ENCODE results near the gene DOCK1. TPM values are rescaled to one million over a fixed set of nuclear protein-coding genes. Genes with fewer than 3 reads are reported as not detected.

The DOCK1 gene
- total RNA-seq, 4 donors from 2014 or later: 41.1 to 62.4 (median 53.2) TPM

DNA sequence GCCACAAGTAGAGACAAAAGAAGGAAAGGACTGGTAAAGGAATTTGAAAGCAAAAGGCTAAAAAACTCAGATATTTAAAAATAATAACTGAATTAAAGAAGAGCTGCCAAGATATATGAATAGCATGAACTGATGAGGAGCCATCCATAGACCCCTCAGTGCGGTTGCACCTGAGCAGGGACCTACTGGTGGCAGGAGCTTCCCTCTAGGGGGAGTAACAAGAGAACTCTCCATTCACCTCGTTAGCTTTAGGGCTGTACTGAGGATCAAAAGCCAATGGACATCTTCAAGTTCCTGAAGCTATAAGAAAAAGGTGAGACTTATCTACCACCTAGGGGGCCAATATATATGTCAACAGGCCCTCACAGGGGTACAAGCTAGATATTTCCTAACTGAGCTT, 27.8 kb upstream of the DOCK1 start:
- TF ChIP-seq, protein P1, sequence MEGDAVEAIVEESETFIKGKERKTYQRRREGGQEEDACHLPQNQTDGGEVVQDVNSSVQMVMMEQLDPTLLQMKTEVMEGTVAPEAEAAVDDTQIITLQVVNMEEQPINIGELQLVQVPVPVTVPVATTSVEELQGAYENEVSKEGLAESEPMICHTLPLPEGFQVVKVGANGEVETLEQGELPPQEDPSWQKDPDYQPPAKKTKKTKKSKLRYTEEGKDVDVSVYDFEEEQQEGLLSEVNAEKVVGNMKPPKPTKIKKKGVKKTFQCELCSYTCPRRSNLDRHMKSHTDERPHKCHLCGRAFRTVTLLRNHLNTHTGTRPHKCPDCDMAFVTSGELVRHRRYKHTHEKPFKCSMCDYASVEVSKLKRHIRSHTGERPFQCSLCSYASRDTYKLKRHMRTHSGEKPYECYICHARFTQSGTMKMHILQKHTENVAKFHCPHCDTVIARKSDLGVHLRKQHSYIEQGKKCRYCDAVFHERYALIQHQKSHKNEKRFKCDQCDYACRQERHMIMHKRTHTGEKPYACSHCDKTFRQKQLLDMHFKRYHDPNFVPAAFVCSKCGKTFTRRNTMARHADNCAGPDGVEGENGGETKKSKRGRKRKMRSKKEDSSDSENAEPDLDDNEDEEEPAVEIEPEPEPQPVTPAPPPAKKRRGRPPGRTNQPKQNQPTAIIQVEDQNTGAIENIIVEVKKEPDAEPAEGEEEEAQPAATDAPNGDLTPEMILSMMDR (IDR thresholded peaks at IDR 0.05; ENCODE audit: low read depth): no peak

DNA sequence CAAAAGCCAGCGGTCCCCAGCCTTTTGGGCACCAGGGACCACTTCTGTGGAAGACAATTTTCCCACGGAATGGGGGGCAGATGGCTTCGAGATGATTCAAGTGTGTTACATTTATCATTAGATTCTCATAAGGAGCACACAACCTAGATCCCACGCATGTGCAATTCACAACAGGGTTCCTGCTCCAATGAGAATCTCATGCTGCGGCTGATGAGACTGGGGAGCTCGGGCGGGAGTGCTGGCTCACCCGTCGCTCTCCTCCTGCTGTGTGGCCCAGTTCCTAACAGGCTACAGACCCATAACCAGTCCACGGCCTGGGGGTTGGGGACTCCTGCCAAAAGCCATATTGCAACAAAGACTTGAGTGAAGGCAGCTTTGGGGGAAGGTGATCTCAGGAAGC, 26.6 kb upstream of the DOCK1 start:
- TF ChIP-seq, protein P1 (IDR thresholded peaks at IDR 0.05; ENCODE audit: low read depth): no peak

DNA sequence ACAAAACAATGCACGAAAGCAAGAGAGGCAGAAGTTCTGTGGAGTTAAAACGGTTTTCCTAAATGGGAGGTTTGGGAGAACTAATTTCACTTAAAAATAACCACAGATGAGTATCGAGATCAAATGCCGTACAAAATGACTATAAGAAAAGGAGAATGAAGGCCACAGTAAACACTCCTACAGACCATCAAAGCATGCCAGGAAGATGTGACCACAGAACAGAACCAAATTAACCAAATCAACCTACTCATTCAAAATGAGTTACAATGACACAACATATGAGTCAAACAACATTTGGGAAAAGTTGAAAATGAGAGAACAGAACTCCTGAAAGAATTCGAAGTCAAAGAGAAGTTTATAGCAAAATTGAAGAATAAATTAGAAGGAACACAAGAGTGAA, 24.3 kb upstream of the DOCK1 start:
- TF ChIP-seq, protein P1 (IDR thresholded peaks at IDR 0.05; ENCODE audit: low read depth): no peak

DNA sequence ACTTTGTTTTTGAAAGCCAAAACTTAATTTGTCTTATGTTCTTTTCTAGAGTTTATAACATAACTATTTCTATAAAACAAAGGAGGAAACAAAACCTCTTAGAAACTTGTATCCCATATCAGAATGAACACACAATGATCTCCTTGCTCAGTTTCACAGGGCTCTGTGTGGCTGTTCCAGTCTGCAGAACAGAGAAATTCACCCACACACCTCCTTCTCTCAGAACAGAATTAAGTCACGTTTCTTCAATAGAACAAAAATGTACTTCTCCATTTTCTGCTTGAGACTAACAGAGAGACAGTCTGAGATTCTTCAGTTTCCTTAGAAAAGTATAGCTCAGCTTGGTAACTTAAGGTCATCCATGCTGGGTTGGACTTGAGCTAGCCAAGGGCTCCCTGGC, 15.8 kb upstream of the DOCK1 start:
- TF ChIP-seq, protein P1 (IDR thresholded peaks at IDR 0.05; ENCODE audit: low read depth): no peak

DNA sequence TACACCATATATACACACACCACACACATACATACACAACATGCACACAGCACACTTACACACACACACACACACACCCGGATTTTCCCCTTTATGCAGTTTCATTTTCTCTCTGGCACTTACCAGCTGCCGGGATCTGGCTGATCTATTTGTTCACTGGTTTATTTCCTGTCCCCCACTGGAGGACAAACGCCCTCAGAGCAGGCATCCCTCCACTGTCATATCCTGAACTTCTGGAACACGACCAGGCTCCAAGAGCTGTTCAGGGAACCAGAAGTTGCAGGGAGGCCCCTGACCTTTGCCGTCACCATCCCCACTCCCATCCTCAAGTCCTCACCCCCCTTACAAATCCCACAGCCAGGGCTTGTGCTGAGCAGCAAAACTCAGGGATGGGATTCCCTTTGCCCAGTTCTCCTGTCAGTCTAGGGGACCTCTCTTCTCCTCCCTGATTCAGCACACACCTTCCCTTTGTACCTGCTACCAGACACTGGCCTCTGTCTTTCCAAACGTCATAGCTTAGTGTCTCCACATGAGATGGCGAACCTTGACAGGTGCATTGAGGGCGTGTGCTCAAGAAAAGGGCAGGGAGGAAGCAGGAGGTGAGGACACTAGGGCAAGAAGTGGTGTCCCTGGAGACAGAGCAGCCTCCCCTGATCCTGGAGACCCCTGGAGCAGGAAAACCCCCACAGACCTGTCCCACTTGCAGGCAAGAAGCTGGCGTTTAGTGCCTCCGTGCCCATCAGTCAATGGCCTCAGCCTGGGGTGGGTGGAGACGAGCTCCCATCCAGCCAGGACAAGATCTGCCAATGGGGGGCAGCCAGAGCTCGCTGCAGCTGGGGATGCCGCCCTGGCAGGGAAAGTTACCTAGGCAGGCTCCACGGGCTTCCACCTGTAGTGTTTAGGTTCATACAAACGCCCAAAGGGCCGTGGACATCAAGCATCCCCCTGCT, 12.7 kb upstream of the DOCK1 start:
- TF ChIP-seq, protein P1 (IDR thresholded peaks at IDR 0.05; ENCODE audit: low read depth): no peak

DNA sequence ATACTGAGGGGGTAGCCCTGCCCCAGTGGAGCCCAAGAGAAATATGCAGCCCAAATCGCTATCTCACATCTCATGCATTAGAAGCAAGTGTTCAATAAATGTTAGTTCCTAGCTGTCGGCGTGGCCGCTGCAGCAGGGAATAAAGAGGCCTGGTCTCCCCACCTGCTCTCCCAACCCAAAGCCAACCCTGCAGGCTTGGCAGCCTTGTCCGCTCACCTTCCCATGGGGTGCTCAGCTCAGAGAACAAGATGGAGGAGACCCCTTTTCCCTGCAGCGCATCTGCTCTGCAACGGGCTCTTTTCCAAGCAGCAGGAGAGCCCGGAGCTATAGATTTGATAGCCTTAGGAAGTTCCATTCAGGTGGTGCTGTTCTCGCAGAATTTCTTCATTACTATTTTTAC, 12.0 kb upstream of the DOCK1 start:
- TF ChIP-seq, protein P1 (IDR thresholded peaks at IDR 0.05; ENCODE audit: low read depth): no peak

DNA sequence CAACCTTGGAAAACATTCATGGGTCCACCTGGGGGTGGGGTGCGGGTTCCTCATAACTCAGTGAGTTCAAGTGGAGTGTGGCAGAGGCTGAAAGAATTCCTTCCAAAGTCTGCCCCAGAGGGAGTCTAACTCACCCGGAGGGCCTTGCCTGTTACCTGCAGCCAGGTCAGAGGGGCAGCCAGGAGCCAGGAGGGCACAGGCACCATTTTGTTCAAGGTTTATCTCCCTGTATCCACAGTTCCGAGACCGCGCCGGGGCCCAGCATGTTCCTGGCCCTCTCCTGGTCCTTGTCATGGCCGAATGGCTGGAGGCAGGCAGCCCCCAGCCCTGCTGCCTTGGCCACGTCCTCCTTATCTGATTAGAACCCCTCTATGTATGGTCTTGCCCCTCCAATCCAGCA, 11.4 kb upstream of the DOCK1 start:
- TF ChIP-seq, protein P1 (IDR thresholded peaks at IDR 0.05; ENCODE audit: low read depth): no peak
